Muscle of leg (tissue), 11 donors: ENCODE measurements around the gene PGM5. TPM values are rescaled to one million over a fixed set of nuclear protein-coding genes. Genes with fewer than 3 reads are reported as not detected.

Experiments
- DNase-seq: peaks from one replicate; pipeline ENCODE4 v3.0.0; 2013
- H3K27ac ChIP-seq: one replicate; pipeline ENCODE4 v1.5.1; 2013; ENCODE audit warnings: mild to moderate bottlenecking, low read length, control low read depth
- H3K27me3 ChIP-seq: one replicate; pipeline ENCODE4 v1.6.1; 2013; ENCODE audit warnings: low read length; ENCODE audit not compliant: control insufficient read depth, insufficient read depth
- H3K36me3 ChIP-seq: one replicate; pipeline ENCODE4 v1.6.1; 2013; ENCODE audit warnings: low read length; ENCODE audit not compliant: control insufficient read depth, insufficient read depth
- H3K4me1 ChIP-seq: one replicate; pipeline ENCODE4 v1.6.1; 2013; ENCODE audit warnings: low read length; ENCODE audit not compliant: control insufficient read depth, insufficient read depth
- H3K4me3 ChIP-seq: one replicate; pipeline ENCODE4 v1.5.1; 2013; ENCODE audit warnings: low read length, control low read depth
- H3K9me3 ChIP-seq: replicated peaks from 2 replicates; pipeline ENCODE4 v1.6.1; 2013; ENCODE audit warnings: low read depth, low read length; ENCODE audit not compliant: control insufficient read depth
- WGBS: methylation state at CpG from one replicate; pipeline ENCODE4 v1.1.5; 2013; ENCODE audit warnings: missing lambda C conversion rate; ENCODE audit not compliant: insufficient coverage; 5-methylcytosine and 5-hydroxymethylcytosine counted together
- polyA plus RNA-seq, 8 donors: library from polyadenylated mRNA; unstranded; fragments of 120-200 nt; gene quantifications; one replicate each; pipeline versions ENCODE4 v1.2.1 to v1.2.3, GENCODE V29; 2013; ENCODE audit warnings: inconsistent platforms in 1 of 8, low replicate concordance in 1 of 8; ENCODE audit not compliant: insufficient read length in 8 of 8, insufficient read depth in 1 of 8
- total RNA-seq: library from RNA; stranded (reverse); fragments of 120-200 nt; gene quantifications from one replicate; pipeline ENCODE4 v1.2.4, GENCODE V29; 2013

Gene PGM5
- total and polyA plus RNA-seq, 9 donors = 40.1 to 61.2 (median 49.9) TPM

DNA sequence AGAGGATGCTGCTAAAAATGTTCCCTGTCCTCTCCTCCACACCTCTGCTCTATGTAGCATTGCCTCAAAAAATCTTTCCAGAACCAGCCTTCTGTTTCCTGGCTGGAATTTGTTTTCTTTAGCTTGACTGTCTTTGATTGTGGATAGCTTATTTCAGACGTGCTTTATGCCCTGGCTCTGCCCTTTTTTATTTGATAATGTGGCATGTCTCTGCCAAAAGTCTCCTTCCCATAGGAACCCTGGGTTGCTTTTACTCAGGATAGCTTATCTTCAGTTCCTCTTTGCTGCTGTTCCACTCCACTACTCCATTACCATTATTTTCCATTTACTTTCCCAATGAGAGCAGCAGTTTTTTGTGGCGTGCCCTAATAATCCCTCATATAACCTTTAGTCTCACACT is 185.2 kb downstream of the PGM5 start:
- DNase-seq = no peak
- H3K9me3 ChIP-seq = no peaks in the 10 kb centered on the region
- no peak overlapping the region for H3K4me3 ChIP-seq
- 60% methylated on average over 2 of the region's 2 CpGs for WGBS
- H3K4me1 ChIP-seq = peaks cover 24% of the 10 kb centered on the region
- no peaks in the 10 kb centered on the region for H3K27me3 ChIP-seq
- no peak overlapping the region for H3K27ac ChIP-seq
- no peaks in the 10 kb centered on the region for H3K36me3 ChIP-seq

DNA sequence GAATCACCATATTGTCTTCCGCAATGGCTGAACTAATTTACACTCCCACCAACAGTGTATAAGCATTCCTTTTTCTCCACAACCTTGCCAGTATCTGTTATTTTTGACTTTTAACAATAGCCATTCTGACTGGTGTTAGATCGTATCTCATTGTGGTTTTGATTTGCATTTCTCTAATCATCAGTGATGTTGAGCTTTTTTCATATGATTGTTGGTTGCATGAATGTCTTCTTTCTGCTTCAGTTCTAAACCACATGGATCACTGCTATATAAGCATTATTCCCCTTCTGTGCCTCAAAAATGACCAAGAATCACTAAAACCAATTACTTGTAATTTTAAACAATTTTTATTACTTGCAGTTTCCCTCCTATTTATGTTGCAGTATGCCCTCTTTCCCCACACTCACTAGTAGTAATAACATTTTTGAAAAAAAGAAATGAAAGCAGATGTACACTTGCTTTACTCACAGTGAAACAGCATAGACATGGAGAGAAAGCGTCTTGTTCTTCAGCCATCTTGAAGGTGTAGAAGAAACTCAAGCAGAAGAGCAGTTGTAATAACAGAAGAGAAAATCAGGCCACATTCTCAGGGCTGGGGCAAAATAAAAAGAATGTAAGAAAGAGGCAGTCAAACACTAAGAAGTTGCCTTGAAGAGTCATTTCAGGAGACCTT is 188.8 kb downstream of the PGM5 start:
- Histone ChIP-seq H3K27ac (no peak overlapping the region), H3K4me1 (peaks cover 10% of the 10 kb centered on the region), H3K36me3 (no peaks in the 10 kb centered on the region), H3K27me3 (no peaks in the 10 kb centered on the region), H3K9me3 (no peaks in the 10 kb centered on the region), H3K4me3 (no peak overlapping the region)
- no peak for DNase-seq
- WGBS = no CpG with 5 or more reads among the region's 3 CpGs

DNA sequence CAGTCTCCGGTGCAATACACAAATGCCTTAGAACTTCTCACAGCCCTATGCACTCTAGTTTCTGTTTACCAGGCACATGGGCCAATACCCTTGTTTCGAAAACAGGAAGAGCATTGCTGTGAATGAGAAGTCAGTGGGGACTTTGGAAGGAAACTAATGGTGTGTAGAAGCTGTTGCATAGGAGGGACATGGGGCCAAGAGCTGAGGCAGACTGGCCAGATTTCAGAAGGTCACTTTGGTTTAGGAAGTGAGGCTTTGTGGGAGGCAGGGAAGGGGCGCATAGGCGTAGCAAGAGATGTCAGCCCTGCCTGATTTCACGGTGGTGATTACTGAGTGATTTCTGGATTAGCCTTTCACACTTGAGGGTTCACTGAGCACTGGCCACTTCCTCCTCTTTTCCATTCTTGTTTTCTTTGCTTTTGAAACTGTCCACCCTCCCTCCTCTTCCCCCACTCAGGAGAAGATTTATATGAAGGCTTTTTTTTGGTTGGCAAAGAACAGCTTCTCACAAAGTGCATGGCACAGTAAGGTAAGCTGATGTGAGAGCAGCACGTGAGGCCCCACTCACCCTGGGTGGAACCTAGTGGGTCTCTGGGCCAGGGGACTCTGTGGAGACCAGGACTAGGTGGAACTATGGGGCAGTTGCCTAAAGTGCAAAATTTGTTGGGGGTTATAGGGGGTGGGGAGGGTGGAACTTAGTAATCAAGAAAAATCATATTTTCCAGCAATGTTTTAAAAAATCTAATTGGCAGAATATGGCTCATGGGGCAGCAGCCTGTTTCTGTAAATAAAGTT is 190.4 kb downstream of the PGM5 start:
- peak; percentile 57 for DNase-seq
- Histone ChIP-seq H3K4me3 (no peak overlapping the region), H3K4me1 (peaks cover 2% of the 10 kb centered on the region), H3K36me3 (no peaks in the 10 kb centered on the region), H3K27me3 (no peaks in the 10 kb centered on the region), H3K27ac (peak overlapping the region; percentile 53), H3K9me3 (no peaks in the 10 kb centered on the region)
- 73% methylated on average over 3 of the region's 6 CpGs for WGBS

DNA sequence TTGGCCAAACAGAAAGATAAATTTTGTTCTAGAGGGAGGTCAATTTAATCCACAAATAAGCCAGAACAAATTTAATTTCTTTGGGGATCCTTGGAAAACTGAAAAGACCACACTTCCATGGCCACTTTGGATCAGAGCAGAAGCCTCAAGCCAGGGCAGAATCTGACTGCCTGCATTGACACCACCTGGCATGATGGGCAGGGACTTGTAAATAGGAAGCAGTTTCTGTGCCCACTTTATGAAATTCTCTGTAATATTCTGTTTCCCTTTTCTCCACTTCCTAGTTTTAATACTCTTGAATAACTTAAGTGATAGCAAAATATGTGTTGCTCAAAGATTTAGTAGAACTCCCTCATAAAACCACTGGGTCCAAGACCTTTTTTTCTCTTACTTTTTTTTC is 191.0 kb downstream of the PGM5 start:
- no peaks in the 10 kb centered on the region for H3K36me3 ChIP-seq
- H3K4me1 ChIP-seq = peaks cover 2% of the 10 kb centered on the region
- no peak overlapping the region for H3K4me3 ChIP-seq
- no peak overlapping the region for H3K27ac ChIP-seq
- H3K9me3 ChIP-seq = no peaks in the 10 kb centered on the region
- DNase-seq = no peak
- no peaks in the 10 kb centered on the region for H3K27me3 ChIP-seq

DNA sequence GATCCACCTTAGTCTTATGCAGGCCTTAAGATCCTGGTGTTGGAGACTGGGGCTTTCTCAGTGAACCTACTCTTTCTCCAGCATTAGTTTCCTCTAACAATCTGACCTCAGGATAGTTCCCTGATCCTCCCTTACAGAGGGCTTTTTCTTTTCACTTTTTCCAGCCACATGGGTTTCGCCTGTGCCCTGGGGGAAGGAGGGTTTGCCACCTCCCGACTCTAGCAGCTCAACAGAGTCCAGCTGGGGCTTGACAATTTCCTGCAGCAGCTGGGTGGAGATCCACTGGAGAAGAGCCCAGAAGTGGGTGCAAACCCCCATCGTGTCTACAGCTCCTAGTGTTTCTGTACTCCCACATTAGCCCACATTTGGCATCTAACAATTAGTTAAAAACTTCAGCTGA is 191.8 kb downstream of the PGM5 start:
- 0% methylated on average over 1 of the region's 3 CpGs for WGBS
- Histone ChIP-seq H3K27me3 (no peaks in the 10 kb centered on the region), H3K4me1 (peaks cover 2% of the 10 kb centered on the region), H3K4me3 (no peak overlapping the region), H3K9me3 (no peaks in the 10 kb centered on the region), H3K36me3 (no peaks in the 10 kb centered on the region), H3K27ac (no peak overlapping the region)
- DNase-seq = no peak

DNA sequence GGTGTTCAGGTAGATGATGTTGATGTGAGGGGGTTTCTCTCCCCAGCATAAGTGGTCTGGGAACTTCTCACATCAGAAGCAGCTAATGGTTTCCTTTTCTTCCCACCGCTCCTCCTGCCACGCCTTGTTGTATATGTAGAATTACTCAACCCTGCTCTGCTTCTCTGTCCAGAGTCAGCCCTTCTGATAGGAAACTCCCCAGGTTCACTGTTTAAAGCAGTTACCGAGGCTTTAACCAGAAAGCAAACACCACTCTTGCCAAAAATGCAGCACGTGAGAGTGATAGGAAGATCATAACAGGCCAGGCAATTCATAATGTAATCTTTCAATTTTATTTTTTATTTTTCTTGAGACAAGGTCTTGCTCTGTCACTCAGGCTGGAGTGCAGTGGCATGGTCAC is 194.8 kb downstream of the PGM5 start:
- no peak overlapping the region for H3K27ac ChIP-seq
- peaks cover 2% of the 10 kb centered on the region for H3K27me3 ChIP-seq
- H3K36me3 ChIP-seq = no peaks in the 10 kb centered on the region
- no CpG with 5 or more reads among the region's 4 CpGs for WGBS
- no peak for DNase-seq
- peaks cover 2% of the 10 kb centered on the region for H3K4me1 ChIP-seq
- no peaks in the 10 kb centered on the region for H3K9me3 ChIP-seq
- no peak overlapping the region for H3K4me3 ChIP-seq

DNA sequence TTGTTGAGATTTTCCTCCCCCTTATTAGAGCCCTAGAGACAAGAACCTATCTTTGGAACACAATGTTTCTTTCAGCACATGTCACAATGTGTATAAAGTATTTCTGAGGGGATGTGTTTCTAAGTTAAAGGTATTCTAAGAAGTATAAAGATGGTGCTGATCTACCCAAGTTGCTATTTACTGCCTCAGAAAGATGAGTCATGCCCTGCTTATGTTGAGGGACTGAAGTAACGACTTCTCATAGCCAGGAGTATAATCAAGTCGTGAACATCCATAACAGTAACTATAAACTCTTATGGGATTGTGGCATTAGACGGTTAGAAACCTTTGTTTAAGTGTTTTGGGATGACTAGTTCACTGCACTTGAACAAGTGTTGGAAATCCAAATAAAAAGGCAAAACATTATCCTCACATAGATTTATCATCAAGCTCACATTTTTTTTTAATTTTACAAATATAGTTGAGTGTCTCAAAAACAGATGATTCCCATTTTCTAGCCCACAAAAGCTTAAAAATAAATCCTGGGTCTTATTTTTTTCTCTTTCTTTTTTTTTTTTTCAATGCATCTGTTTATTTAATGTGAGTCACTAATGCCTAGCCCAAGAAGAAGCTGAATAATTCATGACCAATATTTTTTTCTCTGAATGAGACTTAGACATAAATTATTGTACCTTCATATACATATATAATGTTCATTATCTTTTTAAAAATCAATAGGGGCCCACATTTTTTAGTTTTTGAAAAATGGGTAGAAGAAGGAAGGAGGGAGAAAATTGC is 196.5 kb downstream of the PGM5 start:
- H3K9me3 ChIP-seq = no peaks in the 10 kb centered on the region
- H3K4me1 ChIP-seq = peaks cover 2% of the 10 kb centered on the region
- H3K4me3 ChIP-seq = no peak overlapping the region
- no peak overlapping the region for H3K27ac ChIP-seq
- H3K36me3 ChIP-seq = no peaks in the 10 kb centered on the region
- WGBS = no CpG with 5 or more reads among the region's 3 CpGs
- no peak for DNase-seq
- H3K27me3 ChIP-seq = peaks cover 2% of the 10 kb centered on the region

DNA sequence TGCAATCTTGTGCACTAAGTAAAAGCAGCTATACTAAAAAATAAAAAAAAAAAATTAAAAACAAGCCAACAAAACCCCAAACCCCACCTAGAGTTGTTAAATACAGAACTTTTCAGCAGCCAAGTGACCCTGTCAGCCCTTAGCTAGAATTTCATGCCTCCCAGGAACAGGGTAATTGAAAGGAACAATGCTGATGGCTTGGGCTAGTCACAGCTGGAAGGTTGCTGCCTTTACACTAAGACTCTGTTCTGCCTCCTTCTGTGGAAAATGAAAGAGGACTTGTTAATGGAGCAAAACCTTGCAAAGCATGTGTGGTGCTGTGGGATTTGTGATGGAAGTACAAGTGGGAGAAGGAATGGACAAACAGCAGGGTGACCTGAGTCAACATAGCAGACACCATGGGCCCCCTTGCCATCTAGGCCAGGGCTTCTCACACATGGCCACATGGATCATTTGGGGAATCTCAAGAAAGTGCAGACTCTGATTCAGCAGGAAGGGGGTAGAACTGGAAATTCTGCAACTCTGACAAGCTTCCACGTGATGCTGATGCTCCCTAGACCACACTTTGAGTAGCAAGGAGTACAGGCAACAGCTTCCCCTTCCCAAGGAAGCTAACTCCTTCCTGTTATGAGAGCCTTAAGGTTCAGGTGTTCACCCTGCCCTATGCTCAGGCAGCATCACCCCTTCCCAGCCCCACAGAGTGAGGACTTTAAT is 199.2 kb downstream of the PGM5 start:
- Histone ChIP-seq H3K36me3 (no peaks in the 10 kb centered on the region), H3K4me3 (no peak overlapping the region), H3K27ac (no peak overlapping the region), H3K9me3 (no peaks in the 10 kb centered on the region), H3K27me3 (peaks cover 2% of the 10 kb centered on the region), H3K4me1 (peaks cover 8% of the 10 kb centered on the region)
- no peak for DNase-seq
- 67% methylated on average over 1 of the region's 1 CpG for whole genome bisulfite sequencing

DNA sequence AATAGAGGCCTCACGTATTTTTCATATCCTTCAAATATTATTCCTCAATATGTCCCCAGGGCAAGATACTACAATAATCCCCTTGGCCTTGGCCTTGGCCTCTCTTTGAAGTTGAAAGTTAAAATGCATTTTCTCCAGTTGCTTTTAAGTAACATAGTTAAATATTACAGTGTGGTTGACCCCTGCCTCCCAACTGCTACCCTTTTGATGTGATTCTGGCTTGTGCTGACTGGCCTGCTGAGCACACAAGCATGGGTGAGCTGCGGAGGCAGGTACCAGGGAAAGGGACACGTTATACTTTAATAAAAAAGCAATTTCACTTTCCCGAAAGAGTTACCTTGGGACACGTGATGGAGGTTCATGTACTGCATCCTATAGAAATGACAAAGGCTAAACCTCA is 202.1 kb downstream of the PGM5 start:
- WGBS = 100% methylated on average over 2 of the region's 5 CpGs
- Histone ChIP-seq H3K27me3 (peaks cover 2% of the 10 kb centered on the region), H3K4me3 (no peak overlapping the region), H3K9me3 (no peaks in the 10 kb centered on the region), H3K4me1 (peaks cover 8% of the 10 kb centered on the region), H3K36me3 (no peaks in the 10 kb centered on the region), H3K27ac (no peak overlapping the region)
- DNase-seq = no peak
